Measurements from ENCODE around the gene ACBD6.
A peak's percentile ranks its signal among the peaks of the same experiment; 100 is the strongest.

The ACBD6 gene

DNA sequence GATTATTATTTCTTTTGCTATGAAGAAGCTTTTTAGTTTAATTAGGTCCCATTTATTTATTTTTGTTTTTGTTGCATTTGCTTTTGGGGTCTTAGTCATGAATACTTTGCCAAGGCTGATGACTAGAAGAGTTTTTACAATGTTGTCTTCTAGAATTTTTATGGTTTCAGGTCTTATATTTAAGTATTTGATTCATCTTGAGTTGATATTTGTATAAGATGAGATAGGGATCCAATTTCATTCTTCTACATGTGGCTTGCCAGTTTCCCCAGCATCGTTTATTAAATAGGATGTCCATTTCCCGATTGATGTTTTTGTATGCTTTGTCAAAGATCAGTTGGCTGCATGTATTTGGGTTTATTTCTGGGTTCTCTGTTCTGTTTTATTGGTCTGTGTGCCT is 8.5 kb upstream of the ACBD6 start:
- TF ChIP-seq, protein P1, sequence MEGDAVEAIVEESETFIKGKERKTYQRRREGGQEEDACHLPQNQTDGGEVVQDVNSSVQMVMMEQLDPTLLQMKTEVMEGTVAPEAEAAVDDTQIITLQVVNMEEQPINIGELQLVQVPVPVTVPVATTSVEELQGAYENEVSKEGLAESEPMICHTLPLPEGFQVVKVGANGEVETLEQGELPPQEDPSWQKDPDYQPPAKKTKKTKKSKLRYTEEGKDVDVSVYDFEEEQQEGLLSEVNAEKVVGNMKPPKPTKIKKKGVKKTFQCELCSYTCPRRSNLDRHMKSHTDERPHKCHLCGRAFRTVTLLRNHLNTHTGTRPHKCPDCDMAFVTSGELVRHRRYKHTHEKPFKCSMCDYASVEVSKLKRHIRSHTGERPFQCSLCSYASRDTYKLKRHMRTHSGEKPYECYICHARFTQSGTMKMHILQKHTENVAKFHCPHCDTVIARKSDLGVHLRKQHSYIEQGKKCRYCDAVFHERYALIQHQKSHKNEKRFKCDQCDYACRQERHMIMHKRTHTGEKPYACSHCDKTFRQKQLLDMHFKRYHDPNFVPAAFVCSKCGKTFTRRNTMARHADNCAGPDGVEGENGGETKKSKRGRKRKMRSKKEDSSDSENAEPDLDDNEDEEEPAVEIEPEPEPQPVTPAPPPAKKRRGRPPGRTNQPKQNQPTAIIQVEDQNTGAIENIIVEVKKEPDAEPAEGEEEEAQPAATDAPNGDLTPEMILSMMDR (conservative IDR thresholded peaks at IDR 0.05; ENCODE audit: low read length): no peak
- TF ChIP-seq EZH2phosphoT487 (IDR thresholded peaks at IDR 0.05; ENCODE audit: borderline replicate concordance): no peak
- H3K4me1 ChIP-seq (ENCODE audit: insufficient read depth, low read length, poor library complexity, severe bottlenecking): peaks cover 10% of the 10 kb centered on the region
- H3K4me3 ChIP-seq (ENCODE audit: low read length, poor library complexity, severe bottlenecking): no peak overlapping the region
- no peak overlapping the region for H2AFZ ChIP-seq (ENCODE audit: low read length)
- H4K20me1 ChIP-seq (ENCODE audit: insufficient read depth, low read length, poor library complexity, severe bottlenecking): no peaks in the 10 kb centered on the region
- H3K9me3 ChIP-seq (ENCODE audit: insufficient read depth, low read depth, low read length): no peaks in the 10 kb centered on the region
- H3K9ac ChIP-seq (ENCODE audit: low read depth, low read length, poor library complexity, severe bottlenecking): no peak overlapping the region
- H3K79me2 ChIP-seq (ENCODE audit: insufficient read depth, low read length): no peaks in the 10 kb centered on the region
- H3K4me2 ChIP-seq (ENCODE audit: low read depth, low read length, poor library complexity, severe bottlenecking): no peak overlapping the region
- H3K9me2 ChIP-seq (replicated peaks; ENCODE audit: low read depth, low read length): no peaks in the 10 kb centered on the region
- no peaks in the 10 kb centered on the region for H3K36me3 ChIP-seq (ENCODE audit: insufficient read depth, low read length)
- no peaks in the 10 kb centered on the region for H3K27me3 ChIP-seq (ENCODE audit: insufficient read depth, low read length, poor library complexity, severe bottlenecking)
- no peaks in the 10 kb centered on the region for H3F3A ChIP-seq (ENCODE audit: low read depth)

DNA sequence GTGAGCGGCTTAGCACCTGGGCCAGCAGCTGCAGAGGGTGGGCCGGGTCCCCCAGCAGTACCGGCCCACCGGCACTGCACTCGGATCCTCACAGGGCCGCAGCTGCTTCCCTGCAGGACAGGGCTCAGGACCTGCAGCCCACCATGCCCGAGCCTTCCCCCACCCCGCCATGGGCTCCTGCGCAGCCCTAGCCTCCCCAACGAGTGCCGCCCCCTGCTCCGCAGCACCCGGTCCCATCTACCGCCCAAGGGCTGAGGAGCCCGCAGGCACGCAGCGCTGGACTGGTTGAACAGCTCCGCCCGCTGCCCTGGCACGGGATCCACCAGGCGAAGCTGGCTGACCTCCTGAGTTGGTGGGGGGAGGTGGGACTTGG is 6.3 kb upstream of the ACBD6 start:
- no peaks in the 10 kb centered on the region for H3K9me2 ChIP-seq (replicated peaks; ENCODE audit: low read depth, low read length)
- H2AFZ ChIP-seq (ENCODE audit: low read length): no peak overlapping the region
- H3K79me2 ChIP-seq (ENCODE audit: insufficient read depth, low read length): no peaks in the 10 kb centered on the region
- no peaks in the 10 kb centered on the region for H3F3A ChIP-seq (ENCODE audit: low read depth)
- no peaks in the 10 kb centered on the region for H3K27me3 ChIP-seq (ENCODE audit: insufficient read depth, low read length, poor library complexity, severe bottlenecking)
- H3K4me1 ChIP-seq (ENCODE audit: insufficient read depth, low read length, poor library complexity, severe bottlenecking): peaks cover 2% of the 10 kb centered on the region
- TF ChIP-seq, protein P1 (conservative IDR thresholded peaks at IDR 0.05; ENCODE audit: low read length): no peak
- TF ChIP-seq EZH2phosphoT487 (IDR thresholded peaks at IDR 0.05; ENCODE audit: borderline replicate concordance): no peak
- no peaks in the 10 kb centered on the region for H4K20me1 ChIP-seq (ENCODE audit: insufficient read depth, low read length, poor library complexity, severe bottlenecking)
- no peak overlapping the region for H3K4me3 ChIP-seq (ENCODE audit: low read length, poor library complexity, severe bottlenecking)
- no peaks in the 10 kb centered on the region for H3K36me3 ChIP-seq (ENCODE audit: insufficient read depth, low read length)
- H3K9me3 ChIP-seq (ENCODE audit: insufficient read depth, low read depth, low read length): no peaks in the 10 kb centered on the region
- no peak overlapping the region for H3K9ac ChIP-seq (ENCODE audit: low read depth, low read length, poor library complexity, severe bottlenecking)
- H3K4me2 ChIP-seq (ENCODE audit: low read depth, low read length, poor library complexity, severe bottlenecking): no peak overlapping the region

DNA sequence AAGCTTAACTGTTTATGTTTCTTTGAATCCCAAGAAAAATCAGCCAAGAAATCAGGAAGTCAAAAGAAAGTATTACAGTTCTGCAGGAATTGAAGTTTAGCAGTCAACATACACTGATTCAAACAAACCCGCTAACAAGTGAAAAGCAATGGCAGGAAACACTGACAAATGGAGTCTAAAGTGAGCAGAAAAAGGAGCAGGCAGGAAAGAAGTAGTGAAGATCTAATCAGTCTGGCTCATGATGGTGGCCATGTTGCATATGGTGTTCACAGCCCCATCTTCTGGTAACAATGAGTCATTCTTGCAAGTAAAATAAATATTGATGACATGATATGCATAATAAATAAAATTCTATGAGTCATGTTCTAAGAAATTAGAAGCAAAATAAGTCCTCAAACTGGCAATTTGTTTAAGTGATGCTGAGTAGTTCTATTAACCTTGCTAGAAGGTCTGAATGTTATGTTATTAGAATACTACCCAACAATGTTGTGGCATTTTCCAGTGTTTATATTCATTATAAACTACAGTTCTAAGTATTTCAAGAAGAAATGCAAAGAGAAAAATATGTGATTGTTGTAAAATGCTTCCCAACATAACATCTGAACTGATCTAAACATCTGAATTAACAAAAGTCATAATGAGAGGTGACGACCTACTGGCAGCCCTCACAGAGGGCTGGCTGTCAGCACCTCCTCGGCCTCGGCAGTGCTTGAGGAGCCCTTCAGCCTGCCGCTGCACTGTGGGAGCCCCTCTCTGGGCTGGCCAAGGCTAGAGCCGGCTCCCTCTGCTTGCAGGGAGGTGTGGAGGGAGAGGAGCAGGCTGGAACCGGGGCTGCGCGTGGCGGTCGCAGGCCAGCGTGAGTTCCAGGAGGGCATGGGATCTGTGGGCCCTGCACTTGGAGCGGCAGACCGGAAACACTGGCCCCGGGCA is 5.7 kb upstream of the ACBD6 start:
- Histone ChIP-seq H3K9me3 (ENCODE audit: insufficient read depth, low read depth, low read length) (no peaks in the 10 kb centered on the region), H3K4me3 (ENCODE audit: low read length, poor library complexity, severe bottlenecking) (no peak overlapping the region), H3K27me3 (ENCODE audit: insufficient read depth, low read length, poor library complexity, severe bottlenecking) (no peaks in the 10 kb centered on the region), H3K36me3 (ENCODE audit: insufficient read depth, low read length) (no peaks in the 10 kb centered on the region), H2AFZ (ENCODE audit: low read length) (peak overlapping the region; percentile 88), H3K9me2 (replicated peaks; ENCODE audit: low read depth, low read length) (no peaks in the 10 kb centered on the region), H3F3A (ENCODE audit: low read depth) (no peaks in the 10 kb centered on the region), H3K4me1 (ENCODE audit: insufficient read depth, low read length, poor library complexity, severe bottlenecking) (peaks cover 8% of the 10 kb centered on the region), H3K4me2 (ENCODE audit: low read depth, low read length, poor library complexity, severe bottlenecking) (no peak overlapping the region), H3K9ac (ENCODE audit: low read depth, low read length, poor library complexity, severe bottlenecking) (no peak overlapping the region), H4K20me1 (ENCODE audit: insufficient read depth, low read length, poor library complexity, severe bottlenecking) (no peaks in the 10 kb centered on the region), H3K79me2 (ENCODE audit: insufficient read depth, low read length) (no peaks in the 10 kb centered on the region)
- TF ChIP-seq, protein P1 (conservative IDR thresholded peaks at IDR 0.05; ENCODE audit: low read length): peak; percentile 55
- TF ChIP-seq EZH2phosphoT487 (IDR thresholded peaks at IDR 0.05; ENCODE audit: borderline replicate concordance): no peak
